Measurements from ENCODE around the gene FLT4.

DNA sequence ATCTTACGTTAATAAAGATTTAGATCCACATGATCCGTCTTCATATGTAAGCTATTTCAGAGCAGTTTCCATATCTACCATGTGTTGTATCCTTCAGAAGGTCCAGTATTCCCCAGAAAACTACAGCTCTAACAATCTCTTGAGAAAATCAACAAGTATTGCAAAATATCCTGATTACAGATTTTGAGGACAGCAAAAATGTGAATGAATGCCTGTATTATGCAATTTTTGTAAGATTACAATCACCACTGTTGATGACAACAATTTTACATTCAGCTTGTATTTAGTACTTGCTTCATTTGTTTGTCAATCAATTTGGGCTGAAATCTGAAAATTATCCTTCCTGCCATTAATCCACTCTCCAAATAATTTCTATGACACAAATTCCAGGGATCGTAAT, 43.0 kb upstream of the FLT4 start:
- no peak for TF ChIP-seq EZH2phosphoT487 (IDR thresholded peaks at IDR 0.05; ENCODE audit: borderline replicate concordance, low read depth, low read length)
- TF ChIP-seq, protein P1, sequence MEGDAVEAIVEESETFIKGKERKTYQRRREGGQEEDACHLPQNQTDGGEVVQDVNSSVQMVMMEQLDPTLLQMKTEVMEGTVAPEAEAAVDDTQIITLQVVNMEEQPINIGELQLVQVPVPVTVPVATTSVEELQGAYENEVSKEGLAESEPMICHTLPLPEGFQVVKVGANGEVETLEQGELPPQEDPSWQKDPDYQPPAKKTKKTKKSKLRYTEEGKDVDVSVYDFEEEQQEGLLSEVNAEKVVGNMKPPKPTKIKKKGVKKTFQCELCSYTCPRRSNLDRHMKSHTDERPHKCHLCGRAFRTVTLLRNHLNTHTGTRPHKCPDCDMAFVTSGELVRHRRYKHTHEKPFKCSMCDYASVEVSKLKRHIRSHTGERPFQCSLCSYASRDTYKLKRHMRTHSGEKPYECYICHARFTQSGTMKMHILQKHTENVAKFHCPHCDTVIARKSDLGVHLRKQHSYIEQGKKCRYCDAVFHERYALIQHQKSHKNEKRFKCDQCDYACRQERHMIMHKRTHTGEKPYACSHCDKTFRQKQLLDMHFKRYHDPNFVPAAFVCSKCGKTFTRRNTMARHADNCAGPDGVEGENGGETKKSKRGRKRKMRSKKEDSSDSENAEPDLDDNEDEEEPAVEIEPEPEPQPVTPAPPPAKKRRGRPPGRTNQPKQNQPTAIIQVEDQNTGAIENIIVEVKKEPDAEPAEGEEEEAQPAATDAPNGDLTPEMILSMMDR (conservative IDR thresholded peaks at IDR 0.05; ENCODE audit: low read length), result no peak
